Astrocyte of the cerebellum (primary cell): ENCODE data around the gene FAM228B.

Experiments used
- DNase-seq: peaks from one replicate; pipeline ENCODE4 v3.0.0-alpha.2; 2011; ENCODE audit warnings: low read depth
- H3K4me3 ChIP-seq: 2 replicates; pipeline ENCODE4 v1.5.1; 2011; ENCODE audit warnings: mild to moderate bottlenecking, low read depth, low read length, moderate library complexity
- in situ Hi-C: cut with HindIII; loops from 2 replicates; pipeline ENCODE4 v1.10.0; 2017; ENCODE audit warnings: low sequenced_read_pairs
- TF ChIP-seq, protein P1 (sequence below): IDR thresholded peaks from 2 replicates; pipeline ENCODE4 v1.5.1; 2012; ENCODE audit warnings: low read length, low read depth, moderate library complexity, mild to moderate bottlenecking; ENCODE audit errors: missing control alignments

Gene FAM228B

DNA sequence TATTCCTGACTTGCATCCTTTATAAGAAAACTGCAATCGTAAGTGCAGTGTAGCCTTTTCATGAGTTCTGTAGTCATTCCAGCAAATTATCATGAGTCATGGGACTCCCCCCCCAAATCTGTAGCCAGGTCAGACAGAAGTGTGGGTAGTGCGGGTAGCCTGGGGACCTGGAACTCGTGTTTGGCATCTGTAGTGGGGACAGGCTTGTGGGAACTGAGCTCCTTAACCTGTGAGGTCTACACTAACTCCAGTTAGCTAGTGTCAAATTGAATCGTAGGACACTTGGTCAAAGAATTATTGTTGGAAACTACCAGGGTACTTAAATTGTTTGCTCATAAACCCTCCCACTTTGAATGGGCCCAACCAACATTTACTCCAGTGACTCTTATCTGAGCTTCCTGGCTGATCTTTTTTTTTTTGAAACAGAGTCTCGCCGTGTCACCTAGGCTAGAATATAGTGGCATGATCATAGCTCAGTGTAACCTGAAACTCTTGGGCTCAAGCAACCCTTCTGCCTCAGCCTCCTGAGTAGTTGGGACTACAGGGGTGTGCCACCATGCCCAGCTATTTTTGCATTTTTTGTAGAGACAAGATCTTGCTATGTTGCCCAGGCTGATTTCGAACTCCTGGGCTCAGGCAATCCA, 12.5 kb upstream of the FAM228B start:
- TF ChIP-seq, protein P1, sequence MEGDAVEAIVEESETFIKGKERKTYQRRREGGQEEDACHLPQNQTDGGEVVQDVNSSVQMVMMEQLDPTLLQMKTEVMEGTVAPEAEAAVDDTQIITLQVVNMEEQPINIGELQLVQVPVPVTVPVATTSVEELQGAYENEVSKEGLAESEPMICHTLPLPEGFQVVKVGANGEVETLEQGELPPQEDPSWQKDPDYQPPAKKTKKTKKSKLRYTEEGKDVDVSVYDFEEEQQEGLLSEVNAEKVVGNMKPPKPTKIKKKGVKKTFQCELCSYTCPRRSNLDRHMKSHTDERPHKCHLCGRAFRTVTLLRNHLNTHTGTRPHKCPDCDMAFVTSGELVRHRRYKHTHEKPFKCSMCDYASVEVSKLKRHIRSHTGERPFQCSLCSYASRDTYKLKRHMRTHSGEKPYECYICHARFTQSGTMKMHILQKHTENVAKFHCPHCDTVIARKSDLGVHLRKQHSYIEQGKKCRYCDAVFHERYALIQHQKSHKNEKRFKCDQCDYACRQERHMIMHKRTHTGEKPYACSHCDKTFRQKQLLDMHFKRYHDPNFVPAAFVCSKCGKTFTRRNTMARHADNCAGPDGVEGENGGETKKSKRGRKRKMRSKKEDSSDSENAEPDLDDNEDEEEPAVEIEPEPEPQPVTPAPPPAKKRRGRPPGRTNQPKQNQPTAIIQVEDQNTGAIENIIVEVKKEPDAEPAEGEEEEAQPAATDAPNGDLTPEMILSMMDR, result no peak
- H3K4me3 ChIP-seq, result no peak overlapping the region
- no peak for DNase-seq
- in situ Hi-C loops, result no loop called here

DNA sequence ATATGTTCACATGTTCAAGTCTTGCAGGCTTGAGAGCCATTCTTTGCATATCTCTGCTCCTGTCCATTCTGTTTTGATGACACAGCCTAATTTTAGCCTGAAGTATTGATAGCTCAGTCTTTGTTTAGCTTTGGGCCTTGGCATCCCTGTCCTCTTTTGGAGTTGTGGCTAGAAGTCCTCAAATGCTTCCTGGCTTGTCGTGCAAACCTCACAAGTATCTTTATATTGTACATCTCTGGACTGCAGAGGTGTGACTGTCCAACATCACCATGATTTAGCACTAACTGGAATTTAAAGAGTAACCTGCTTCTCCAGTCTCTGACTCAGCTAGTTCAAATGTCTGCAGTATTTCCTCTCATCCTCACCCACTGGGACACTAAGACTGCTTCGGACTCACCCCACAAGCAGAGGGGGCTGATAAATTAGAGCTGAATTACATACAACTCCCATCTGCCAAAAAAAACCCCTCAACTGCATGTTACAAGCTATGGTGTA, 11.8 kb upstream of the FAM228B start:
- DNase-seq, result no peak
- no peak overlapping the region for H3K4me3 ChIP-seq
- TF ChIP-seq, protein P1, result no peak
- in situ Hi-C loops, result no loop called here

DNA sequence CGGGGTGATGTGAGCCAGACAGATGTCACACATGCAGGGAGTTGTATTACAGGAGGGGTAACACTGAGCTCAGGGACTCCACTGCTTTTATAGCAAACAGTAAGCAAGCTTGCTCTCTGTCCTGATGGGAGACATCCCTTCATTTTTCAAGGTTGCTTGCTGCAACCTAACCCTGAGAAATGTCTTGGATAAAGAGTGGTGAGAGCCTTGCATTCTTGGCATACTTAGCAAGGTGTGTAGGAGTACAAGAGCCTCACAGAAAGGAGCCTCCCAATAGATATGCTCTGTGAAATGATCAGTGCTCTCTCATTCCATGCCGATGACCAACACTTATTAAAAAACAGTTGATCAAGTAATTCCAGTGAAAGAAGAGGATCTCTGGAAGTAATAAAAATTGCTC, 8.2 kb upstream of the FAM228B start:
- TF ChIP-seq, protein P1, result no peak
- no peak for DNase-seq
- in situ Hi-C loops, result no loop called here
- H3K4me3 ChIP-seq, result no peak overlapping the region

DNA sequence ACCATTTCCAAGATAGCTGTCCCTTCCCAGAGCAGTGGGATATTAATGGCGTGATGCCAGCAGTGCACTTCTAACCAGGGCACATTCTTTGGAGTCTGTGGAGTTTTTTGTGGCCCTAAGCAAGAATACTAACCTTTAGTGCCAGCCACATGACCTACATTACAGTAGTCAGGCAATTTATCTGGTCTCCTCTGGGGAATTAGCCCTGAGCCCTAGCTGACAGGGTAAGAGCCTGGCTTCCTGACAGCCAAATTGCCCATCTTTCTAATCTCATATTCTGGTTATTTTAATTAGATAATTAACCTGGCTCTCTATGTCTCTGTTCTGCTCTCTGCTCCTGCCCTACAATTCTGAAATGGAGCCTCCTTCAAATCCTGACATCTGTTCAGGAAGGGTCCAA, 5.4 kb upstream of the FAM228B start:
- TF ChIP-seq, protein P1, result no peak
- no peak for DNase-seq
- in situ Hi-C loops, result no loop called here
- H3K4me3 ChIP-seq, result no peak overlapping the region

DNA sequence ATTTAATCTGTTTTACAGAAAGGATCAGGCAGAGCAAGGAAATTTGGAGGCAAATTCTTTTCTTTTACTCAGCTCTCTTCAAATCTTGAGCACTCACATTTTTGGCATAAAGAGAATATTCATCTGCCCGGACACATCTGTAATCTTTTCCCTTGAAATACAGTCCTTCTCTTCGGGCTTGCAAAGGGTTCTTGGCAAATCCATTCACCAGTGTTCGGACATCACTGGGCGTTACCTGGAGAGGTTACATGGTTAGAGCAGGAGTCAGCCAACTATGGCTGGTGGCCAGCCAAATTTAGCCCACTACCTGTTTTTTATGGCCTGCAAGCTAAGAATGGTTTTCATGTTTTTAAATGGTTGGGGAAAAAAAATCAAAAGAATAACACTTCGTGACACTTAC, 2.2 kb upstream of the FAM228B start:
- no peak overlapping the region for H3K4me3 ChIP-seq
- in situ Hi-C loops, result no loop called here
- no peak for DNase-seq
- TF ChIP-seq, protein P1, result no peak

DNA sequence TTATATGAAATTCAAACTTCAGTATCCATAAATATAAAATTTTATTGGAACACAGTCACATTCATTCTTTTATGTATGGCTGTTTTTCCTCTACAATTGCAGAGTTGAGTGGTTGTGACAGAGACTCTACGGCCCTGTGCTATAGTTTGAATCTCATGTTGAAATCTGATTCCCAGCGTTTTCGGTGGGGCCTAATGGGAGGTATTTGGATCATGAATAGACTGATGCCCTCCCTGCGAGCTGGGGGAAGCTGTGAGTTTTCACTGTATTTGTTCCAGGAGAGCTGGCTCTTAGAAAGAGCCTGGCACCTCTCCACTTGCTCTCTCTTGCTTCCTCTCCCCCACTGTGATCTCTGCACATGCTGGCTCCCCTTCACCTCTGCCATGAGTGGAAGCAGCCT, 1.8 kb upstream of the FAM228B start:
- DNase-seq, result no peak
- TF ChIP-seq, protein P1, result no peak
- in situ Hi-C loops, result no loop called here
- H3K4me3 ChIP-seq, result no peak overlapping the region
